Parathyroid adenoma (tissue), 2 donors: ENCODE measurements around the gene SLC12A5.

Experiments
- H2AFZ ChIP-seq: fragments of 300-600 bp; sonication (generic); one replicate; pipeline ENCODE4 v1.7.0; 2017; ENCODE audit warnings: antibody characterized with exemption, mild to moderate bottlenecking
- H3K27ac ChIP-seq: fragments of 300-600 bp; sonication (generic); one replicate; pipeline ENCODE4 v1.7.0; 2017
- H3K27me3 ChIP-seq: fragments of 300-600 bp; sonication (generic); one replicate; pipeline ENCODE4 v1.7.0; 2017; ENCODE audit warnings: low read length; ENCODE audit not compliant: control insufficient read depth, insufficient read depth
- H3K36me3 ChIP-seq: fragments of 300-600 bp; sonication (generic); one replicate; pipeline ENCODE4 v1.7.0; 2017; ENCODE audit warnings: low read length; ENCODE audit not compliant: control insufficient read depth, insufficient read depth
- H3K4me1 ChIP-seq: fragments of 300-600 bp; sonication (generic); one replicate; pipeline ENCODE4 v1.7.0; 2017; ENCODE audit warnings: control low read depth
- H3K4me2 ChIP-seq: fragments of 300-600 bp; sonication (generic); one replicate; pipeline ENCODE4 v1.7.0; 2017; ENCODE audit warnings: low read length
- H3K4me3 ChIP-seq: fragments of 300-600 bp; sonication (generic); one replicate; pipeline ENCODE4 v1.7.0; 2017; ENCODE audit warnings: low read depth, low read length
- H3K79me2 ChIP-seq: fragments of 300-600 bp; sonication (generic); one replicate; pipeline ENCODE4 v1.7.0; 2017; ENCODE audit warnings: control low read depth
- H3K9ac ChIP-seq: fragments of 300-600 bp; sonication (generic); one replicate; pipeline ENCODE4 v1.7.0; 2017; ENCODE audit warnings: mild to moderate bottlenecking
- H3K9me3 ChIP-seq: fragments of 300-600 bp; sonication (generic); one replicate; pipeline ENCODE4 v1.7.0; 2017; ENCODE audit warnings: low read length; ENCODE audit not compliant: control insufficient read depth
- TF ChIP-seq, protein P1 (sequence below): fragments of 300-600 bp; sonication (generic); IDR thresholded peaks from one replicate; pipeline ENCODE4 v1.7.0; 2017; ENCODE audit warnings: antibody characterized with exemption, mild to moderate bottlenecking
- donor health status: primary hyperparathyroidism.

SLC12A5 gene

GRCh38 chr20:46035253-46035652 is 6.2 kb downstream of the SLC12A5 start:
- Histone ChIP-seq H3K79me2 (no peaks in the 10 kb centered on the region), H3K4me3 (no peak overlapping the region), H2AFZ (no peak overlapping the region), H3K9me3 (no peaks in the 10 kb centered on the region), H3K4me2 (no peak overlapping the region), H3K27me3 (peaks cover 6% of the 10 kb centered on the region), H3K4me1 (peaks cover 8% of the 10 kb centered on the region), H3K36me3 (no peaks in the 10 kb centered on the region), H3K9ac (no peak overlapping the region), H3K27ac (no peak overlapping the region)
- TF ChIP-seq, protein P1, sequence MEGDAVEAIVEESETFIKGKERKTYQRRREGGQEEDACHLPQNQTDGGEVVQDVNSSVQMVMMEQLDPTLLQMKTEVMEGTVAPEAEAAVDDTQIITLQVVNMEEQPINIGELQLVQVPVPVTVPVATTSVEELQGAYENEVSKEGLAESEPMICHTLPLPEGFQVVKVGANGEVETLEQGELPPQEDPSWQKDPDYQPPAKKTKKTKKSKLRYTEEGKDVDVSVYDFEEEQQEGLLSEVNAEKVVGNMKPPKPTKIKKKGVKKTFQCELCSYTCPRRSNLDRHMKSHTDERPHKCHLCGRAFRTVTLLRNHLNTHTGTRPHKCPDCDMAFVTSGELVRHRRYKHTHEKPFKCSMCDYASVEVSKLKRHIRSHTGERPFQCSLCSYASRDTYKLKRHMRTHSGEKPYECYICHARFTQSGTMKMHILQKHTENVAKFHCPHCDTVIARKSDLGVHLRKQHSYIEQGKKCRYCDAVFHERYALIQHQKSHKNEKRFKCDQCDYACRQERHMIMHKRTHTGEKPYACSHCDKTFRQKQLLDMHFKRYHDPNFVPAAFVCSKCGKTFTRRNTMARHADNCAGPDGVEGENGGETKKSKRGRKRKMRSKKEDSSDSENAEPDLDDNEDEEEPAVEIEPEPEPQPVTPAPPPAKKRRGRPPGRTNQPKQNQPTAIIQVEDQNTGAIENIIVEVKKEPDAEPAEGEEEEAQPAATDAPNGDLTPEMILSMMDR, result no peak

DNA sequence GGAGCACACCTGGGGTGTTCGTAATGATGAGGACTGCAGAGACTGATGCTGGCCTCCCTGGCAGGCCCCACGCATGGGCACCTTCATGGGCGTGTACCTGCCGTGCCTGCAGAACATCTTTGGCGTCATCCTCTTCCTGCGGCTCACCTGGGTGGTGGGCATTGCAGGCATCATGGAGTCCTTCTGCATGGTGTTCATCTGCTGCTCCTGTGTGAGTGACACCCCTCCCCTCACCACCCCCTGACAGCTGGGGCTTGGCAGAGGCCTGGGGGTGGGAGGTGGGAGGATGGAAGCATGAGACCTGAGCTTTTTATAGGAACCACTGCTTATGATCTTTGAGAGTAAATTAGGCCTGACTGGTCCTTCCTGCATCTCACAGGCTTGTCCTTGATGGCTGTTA is 6.7 kb downstream of the SLC12A5 start:
- TF ChIP-seq, protein P1, result no peak
- no peaks in the 10 kb centered on the region for H3K9me3 ChIP-seq
- H3K27me3 ChIP-seq, result peaks cover 6% of the 10 kb centered on the region
- H2AFZ ChIP-seq, result no peak overlapping the region
- no peaks in the 10 kb centered on the region for H3K79me2 ChIP-seq
- no peak overlapping the region for H3K4me2 ChIP-seq
- H3K36me3 ChIP-seq, result no peaks in the 10 kb centered on the region
- peaks cover 8% of the 10 kb centered on the region for H3K4me1 ChIP-seq
- H3K27ac ChIP-seq, result no peak overlapping the region
- H3K9ac ChIP-seq, result no peak overlapping the region
- no peak overlapping the region for H3K4me3 ChIP-seq

GRCh38 chr20:46036370-46036769 is 7.4 kb downstream of the SLC12A5 start:
- H3K4me3 ChIP-seq, result no peak overlapping the region
- peaks cover 4% of the 10 kb centered on the region for H3K4me1 ChIP-seq
- H3K27me3 ChIP-seq, result no peaks in the 10 kb centered on the region
- TF ChIP-seq, protein P1, result no peak
- H3K36me3 ChIP-seq, result no peaks in the 10 kb centered on the region
- no peak overlapping the region for H3K4me2 ChIP-seq
- no peak overlapping the region for H2AFZ ChIP-seq
- H3K9me3 ChIP-seq, result no peaks in the 10 kb centered on the region
- H3K79me2 ChIP-seq, result no peaks in the 10 kb centered on the region
- H3K9ac ChIP-seq, result no peak overlapping the region
- H3K27ac ChIP-seq, result no peak overlapping the region

- Histone ChIP-seq H3K79me2 (no peaks in the 10 kb centered on the region), H3K4me3 (no peak overlapping the region), H3K36me3 (no peaks in the 10 kb centered on the region), H3K4me1 (peaks cover 4% of the 10 kb centered on the region), H3K9ac (no peak overlapping the region), H2AFZ (no peak overlapping the region), H3K27me3 (no peaks in the 10 kb centered on the region), H3K9me3 (no peaks in the 10 kb centered on the region), H3K4me2 (no peak overlapping the region), H3K27ac (no peak overlapping the region)
- TF ChIP-seq, protein P1, result no peak
These were observed 8.0 kb downstream of the SLC12A5 start for GRCh38 chr20:46037036-46037435.

DNA sequence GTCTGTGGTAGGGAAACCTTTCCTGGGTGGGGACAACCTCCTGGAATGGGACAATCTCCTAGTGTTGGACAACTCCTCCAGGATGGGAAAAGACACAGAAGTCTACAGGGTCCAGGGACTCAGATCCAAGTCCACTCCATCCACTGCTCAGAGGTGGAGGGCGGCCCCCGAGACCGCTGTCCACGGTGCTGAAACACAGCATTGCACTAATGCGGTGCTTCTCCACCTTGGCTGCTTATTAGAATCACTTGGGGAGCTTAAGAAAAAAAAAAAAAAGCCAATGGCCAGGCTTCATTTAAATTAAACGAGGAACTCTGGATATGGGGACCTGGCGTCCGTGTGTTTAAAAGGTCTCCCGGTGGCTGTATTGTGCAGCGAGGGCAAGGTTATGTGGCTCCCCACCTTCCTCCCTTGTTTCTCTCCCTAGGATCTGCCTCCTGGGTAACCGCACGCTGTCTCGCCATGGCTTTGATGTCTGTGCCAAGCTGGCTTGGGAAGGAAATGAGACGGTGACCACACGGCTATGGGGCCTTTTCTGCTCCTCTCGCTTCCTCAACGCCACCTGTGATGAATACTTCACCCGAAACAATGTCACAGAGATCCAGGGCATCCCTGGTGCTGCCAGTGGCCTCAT is 12.0 kb downstream of the SLC12A5 start:
- Histone ChIP-seq H3K9me3 (no peaks in the 10 kb centered on the region), H3K4me2 (no peak overlapping the region), H3K27ac (no peak overlapping the region), H3K36me3 (no peaks in the 10 kb centered on the region), H3K9ac (no peak overlapping the region), H3K79me2 (no peaks in the 10 kb centered on the region), H3K4me3 (no peak overlapping the region), H2AFZ (no peak overlapping the region), H3K4me1 (no peaks in the 10 kb centered on the region), H3K27me3 (no peaks in the 10 kb centered on the region)
- TF ChIP-seq, protein P1, result no peak
